T47D (cell line): ENCODE results near the gene TLL2.

Source experiments
- DNase-seq, 2 experiments: peaks; one replicate each; pipeline versions ENCODE4 v3.0.0 to v3.0.0-alpha.2; 2011 to 2012; ENCODE audit warnings: low read depth in 1 of 2, low spot score in 1 of 2
- JUND ChIP-seq: IDR thresholded peaks from 2 replicates; pipeline ENCODE4 v1.6.1; 2012; ENCODE audit warnings: low read depth
- in situ Hi-C: cut with HindIII; loops from 2 replicates; pipeline ENCODE4 v1.10.0; 2016; ENCODE audit warnings: low sequenced_read_pairs, low pct_unique_long_range_greater_than_20kb

TLL2 gene

DNA sequence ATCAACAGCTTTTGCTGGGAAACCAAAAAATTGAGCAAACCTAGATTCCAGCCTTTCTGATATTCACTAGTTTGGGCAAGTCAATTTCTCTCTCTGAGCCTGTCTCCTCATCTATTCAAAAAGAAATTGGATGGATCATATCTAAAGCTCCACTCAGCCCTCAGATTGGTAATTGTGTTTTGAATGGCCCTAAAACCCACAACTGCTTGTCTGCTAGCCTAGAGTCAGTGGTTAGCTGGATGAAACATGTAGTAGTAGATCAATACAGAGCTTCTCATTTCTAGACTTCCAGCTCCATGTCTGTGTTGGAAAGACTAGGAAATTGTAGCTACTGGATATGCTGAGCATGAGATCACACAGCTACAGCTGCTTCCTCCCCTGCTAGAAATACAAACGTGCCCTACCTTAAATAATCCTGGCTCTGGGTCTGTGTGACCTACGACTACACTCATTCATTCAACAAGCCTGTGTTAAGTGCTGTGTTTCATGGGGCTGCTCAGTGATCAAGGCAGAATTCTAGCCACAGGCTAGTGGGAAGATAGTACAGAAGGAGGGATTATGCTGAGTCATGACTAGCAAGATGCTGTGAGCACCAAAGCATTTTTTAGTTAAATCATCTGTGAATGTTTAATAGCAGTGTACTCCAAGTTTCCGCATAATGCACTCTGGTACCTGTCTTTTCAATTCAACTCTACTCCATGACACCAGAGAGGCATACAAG, 193.8 kb downstream of the TLL2 start:
- in situ Hi-C loops: no loop called here
- no peak for DNase-seq
- no peak for TF ChIP-seq JUND

DNA sequence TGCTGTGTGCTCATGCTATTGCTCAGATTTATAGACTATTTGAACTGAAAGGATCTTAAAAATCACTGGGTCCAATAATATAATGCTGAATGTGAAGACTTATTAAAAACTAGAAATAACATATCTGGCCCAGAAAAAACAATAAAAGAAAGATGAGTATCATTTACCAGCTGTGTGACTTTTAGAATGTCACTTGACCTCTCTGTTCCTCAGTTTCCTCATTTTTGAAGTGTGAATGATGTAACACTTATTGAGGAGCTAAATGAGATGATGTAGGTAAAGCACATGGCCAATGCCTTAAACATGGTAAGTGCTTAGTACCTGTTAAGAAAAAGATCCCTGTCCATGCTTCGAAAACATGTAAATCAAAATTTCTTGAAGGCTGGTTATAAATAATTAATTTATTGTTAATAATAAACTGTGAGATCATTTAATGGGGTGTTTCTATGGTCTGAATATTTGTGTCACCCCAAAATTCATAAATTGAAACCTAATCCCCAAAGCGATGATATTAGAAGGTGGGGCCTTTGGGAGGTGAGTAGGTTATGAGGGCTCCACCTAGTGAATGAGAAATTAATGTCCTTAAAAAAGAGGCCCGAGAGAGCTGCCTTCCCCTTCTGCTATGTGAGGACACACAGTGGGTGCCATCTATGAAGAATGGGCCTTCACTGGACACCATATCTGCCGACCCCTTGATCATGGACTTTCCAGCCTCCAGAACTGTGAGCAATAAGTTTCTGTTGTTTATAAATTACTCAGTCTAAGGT, 196.5 kb downstream of the TLL2 start:
- no peak for TF ChIP-seq JUND
- DNase-seq: no peak
- in situ Hi-C loops: no loop called here
